Esophagus squamous epithelium (tissue), 5 donors: ENCODE results near the gene KIF26B. TPM values are rescaled to one million over a fixed set of nuclear protein-coding genes. Genes with fewer than 3 reads are reported as not detected.

Experiments used
- DNase-seq: peaks from one replicate; lab custom pipeline; 2025; lab: John Stamatoyannopoulos, UW
- H3K27ac ChIP-seq, 4 donors: fragments of 200-600 bp; sonication (generic); one replicate each; pipeline ENCODE4 v1.5.1; 2016 to 2019; ENCODE audit warnings: mild to moderate bottlenecking in 1 of 4
- H3K27me3 ChIP-seq, 4 donors: fragments of 200-600 bp; sonication (generic); 1 replicate in 3 of 4; 2 replicates in 1 of 4; pipeline versions ENCODE4 v1.5.1 to v1.6.0; 2017 to 2021; ENCODE audit warnings: antibody characterized with exemption in 1 of 4
- H3K36me3 ChIP-seq, 3 donors: fragments of 200-600 bp; sonication (generic); one replicate each; pipeline ENCODE4 v1.5.1; 2016 to 2019
- H3K4me1 ChIP-seq, 3 donors: fragments of 200-600 bp; sonication (generic); one replicate each; pipeline ENCODE4 v1.5.1; 2017 to 2019
- H3K4me3 ChIP-seq, 4 donors: fragments of 200-600 bp; sonication (generic); 1 replicate in 3 of 4; 2 replicates in 1 of 4; pipeline ENCODE4 v1.5.1; 2016 to 2019; ENCODE audit warnings: mild to moderate bottlenecking in 2 of 4, moderate library complexity in 1 of 4
- H3K9me3 ChIP-seq, 3 donors: fragments of 200-600 bp; sonication (generic); one replicate each; pipeline ENCODE4 v1.5.1; 2016 to 2019
- CTCF ChIP-seq, 6 experiments: fragments of 450-650 bp in 4 of 6; fragments of 200-600 bp in 2 of 6; sonication (generic) in 2 of 6; IDR thresholded peaks; one replicate each; pipeline ENCODE4 v1.5.1; 2016 to 2019; ENCODE audit warnings: antibody characterized with exemption in 6 of 6, mild to moderate bottlenecking in 4 of 6, moderate library complexity in 4 of 6
- POLR2A ChIP-seq, 4 donors: fragments of 450-650 bp; IDR thresholded peaks; one replicate each; pipeline ENCODE4 v1.6.1; 2017; ENCODE audit warnings: antibody characterized with exemption in 4 of 4, mild to moderate bottlenecking in 4 of 4, moderate library complexity in 3 of 4
- WGBS, 2 donors: methylation state at CpG; one replicate each; pipeline ENCODE4 v1.1.5; 2018; 5-methylcytosine and 5-hydroxymethylcytosine counted together
- intact Hi-C: fragments of 100-400 bp; cut with DNase I; formaldehyde crosslinking; loops from one replicate; pipeline ENCODE4 v1.15.0; 2022
- total RNA-seq, 4 donors: library from RNA; depleted of rRNA; stranded (reverse); fragments of >200 nt; gene quantifications; one replicate each; pipeline ENCODE4 v1.1.0, GENCODE V29; 2016
- donor health status: DM: yes; HTN: yes; CAD: no.

KIF26B gene
- total RNA-seq, 4 donors from 2014 or later: 0.23 to 2.7 (median 1.0) TPM

GRCh38 chr1:245641384-245641783 lies 486.6 kb downstream of the KIF26B start:
- 75 to 84% methylated on average over 1 of the region's 1 CpG for WGBS, 2 donors
- TF ChIP-seq CTCF (IDR thresholded peaks at IDR 0.05): no peak
- TF ChIP-seq POLR2A (IDR thresholded peaks at IDR 0.05): no peak
- no peak overlapping the region for H3K4me3 ChIP-seq
- peaks cover 0 to 26% (median 13%) of the 10 kb centered on the region in 3 donors for H3K9me3 ChIP-seq
- H3K27ac ChIP-seq: no peak overlapping the region
- DNase-seq: no peak
- no peaks in the 10 kb centered on the region for H3K4me1 ChIP-seq
- no peaks in the 10 kb centered on the region for H3K36me3 ChIP-seq
- no peaks in the 10 kb centered on the region for H3K27me3 ChIP-seq
- intact Hi-C loops: no loop called here

GRCh38 chr1:245645406-245645805 lies 490.6 kb downstream of the KIF26B start:
- intact Hi-C loops: no loop called here
- no peak overlapping the region for H3K27ac ChIP-seq
- 38 to 42% methylated on average over 4 of the region's 4 CpGs for WGBS, 2 donors
- no peak for TF ChIP-seq CTCF (IDR thresholded peaks at IDR 0.05)
- TF ChIP-seq POLR2A (IDR thresholded peaks at IDR 0.05): no peak
- H3K27me3 ChIP-seq: no peaks in the 10 kb centered on the region
- no peak overlapping the region for H3K4me3 ChIP-seq
- DNase-seq: no peak
- no peaks in the 10 kb centered on the region for H3K36me3 ChIP-seq
- H3K9me3 ChIP-seq: peaks cover 0 to 23% (median 13%) of the 10 kb centered on the region in 3 donors
- H3K4me1 ChIP-seq: no peaks in the 10 kb centered on the region

GRCh38 chr1:245645894-245646293 lies 491.1 kb downstream of the KIF26B start:
- no peak for DNase-seq
- no peak overlapping the region for H3K27ac ChIP-seq
- H3K27me3 ChIP-seq: no peaks in the 10 kb centered on the region
- WGBS, 2 donors: 48 to 56% methylated on average over 8 to 9 of the region's 9 CpGs
- peaks cover 0 to 18% (median 13%) of the 10 kb centered on the region in 3 donors for H3K9me3 ChIP-seq
- H3K4me3 ChIP-seq: no peak overlapping the region
- intact Hi-C loops: no loop called here
- no peaks in the 10 kb centered on the region for H3K36me3 ChIP-seq
- H3K4me1 ChIP-seq: no peaks in the 10 kb centered on the region
- TF ChIP-seq POLR2A (IDR thresholded peaks at IDR 0.05) (no peak), CTCF (IDR thresholded peaks at IDR 0.05) (no peak)

GRCh38 chr1:245648749-245649522 lies 494.2 kb downstream of the KIF26B start:
- WGBS, 2 donors: 79 to 88% methylated on average over 17 to 18 of the region's 19 CpGs
- no peaks in the 10 kb centered on the region for H3K27me3 ChIP-seq
- DNase-seq: no peak
- intact Hi-C loops: no loop called here
- no peaks in the 10 kb centered on the region for H3K9me3 ChIP-seq
- no peak overlapping the region for H3K27ac ChIP-seq
- no peak overlapping the region for H3K4me3 ChIP-seq
- TF ChIP-seq CTCF (IDR thresholded peaks at IDR 0.05): no peak
- no peaks in the 10 kb centered on the region for H3K4me1 ChIP-seq
- no peaks in the 10 kb centered on the region for H3K36me3 ChIP-seq

GRCh38 chr1:245649666-245650065 lies 494.9 kb downstream of the KIF26B start:
- Histone ChIP-seq H3K27me3 (no peaks in the 10 kb centered on the region), H3K27ac (no peak overlapping the region), H3K9me3 (no peaks in the 10 kb centered on the region), H3K4me1 (no peaks in the 10 kb centered on the region), H3K4me3 (no peak overlapping the region), H3K36me3 (no peaks in the 10 kb centered on the region)
- no peak for DNase-seq
- WGBS, 2 donors: 89 to 98% methylated on average over 3 to 5 of the region's 5 CpGs
- TF ChIP-seq POLR2A (IDR thresholded peaks at IDR 0.05): no peak
- TF ChIP-seq CTCF (IDR thresholded peaks at IDR 0.05): no peak
- intact Hi-C loops: no loop called here
